ENCODE data around the gene KIAA1671. TPM values are rescaled to one million over a fixed set of nuclear protein-coding genes. Genes with fewer than 3 reads are reported as not detected.
A peak's percentile ranks its signal among the peaks of the same experiment; 100 is the strongest.

KIAA1671 gene
- total RNA-seq, 1 donor from 2014 or later: 28.5 TPM

GRCh38 chr22:24982301-24983056 is 30.0 kb downstream of the KIAA1671 start:
- H3K4me3 Mint-ChIP-seq (ENCODE audit: unreplicated experiment): no peak overlapping the region
- no peaks in the 10 kb centered on the region for H3K9me3 Mint-ChIP-seq (ENCODE audit: low read depth)
- peaks cover 1% of the 10 kb centered on the region for H3K36me3 Mint-ChIP-seq (ENCODE audit: low read depth)
- H3K27me3 Mint-ChIP-seq (ENCODE audit: low read depth): no peaks in the 10 kb centered on the region
- peaks cover 46% of the 10 kb centered on the region for H3K4me1 Mint-ChIP-seq (ENCODE audit: low read depth)
- H3K27ac Mint-ChIP-seq (ENCODE audit: unreplicated experiment): no peak overlapping the region
- no peak for TF ChIP-seq CTCF (IDR thresholded peaks at IDR 0.05)
- no peak for DNase-seq (ENCODE audit: low spot score)

GRCh38 chr22:24983151-24983550 is 30.6 kb downstream of the KIAA1671 start:
- DNase-seq (ENCODE audit: low spot score): no peak
- peaks cover 44% of the 10 kb centered on the region for H3K4me1 Mint-ChIP-seq (ENCODE audit: low read depth)
- no peak for TF ChIP-seq CTCF (IDR thresholded peaks at IDR 0.05)
- no peak overlapping the region for H3K4me3 Mint-ChIP-seq (ENCODE audit: unreplicated experiment)
- no peaks in the 10 kb centered on the region for H3K27me3 Mint-ChIP-seq (ENCODE audit: low read depth)
- no peaks in the 10 kb centered on the region for H3K9me3 Mint-ChIP-seq (ENCODE audit: low read depth)
- H3K36me3 Mint-ChIP-seq (ENCODE audit: low read depth): peaks cover 1% of the 10 kb centered on the region
- no peak overlapping the region for H3K27ac Mint-ChIP-seq (ENCODE audit: unreplicated experiment)

- TF ChIP-seq CTCF (IDR thresholded peaks at IDR 0.05): no peak
- Mint-ChIP-seq H3K4me3 (ENCODE audit: unreplicated experiment) (no peak overlapping the region), H3K27me3 (ENCODE audit: low read depth) (no peaks in the 10 kb centered on the region), H3K9me3 (ENCODE audit: low read depth) (no peaks in the 10 kb centered on the region), H3K4me1 (ENCODE audit: low read depth) (peaks cover 46% of the 10 kb centered on the region), H3K36me3 (ENCODE audit: low read depth) (peaks cover 1% of the 10 kb centered on the region), H3K27ac (ENCODE audit: unreplicated experiment) (no peak overlapping the region)
- no peak for DNase-seq (ENCODE audit: low spot score)
These were observed 31.6 kb downstream of the KIAA1671 start for GRCh38 chr22:24984122-24984521.

- no peak for DNase-seq (ENCODE audit: low spot score)
- H3K27ac Mint-ChIP-seq (ENCODE audit: unreplicated experiment): peak overlapping the region; percentile 99
- no peak for TF ChIP-seq CTCF (IDR thresholded peaks at IDR 0.05)
- no peaks in the 10 kb centered on the region for H3K27me3 Mint-ChIP-seq (ENCODE audit: low read depth)
- H3K36me3 Mint-ChIP-seq (ENCODE audit: low read depth): peaks cover 1% of the 10 kb centered on the region
- H3K4me1 Mint-ChIP-seq (ENCODE audit: low read depth): peaks cover 55% of the 10 kb centered on the region
- H3K9me3 Mint-ChIP-seq (ENCODE audit: low read depth): no peaks in the 10 kb centered on the region
- H3K4me3 Mint-ChIP-seq (ENCODE audit: unreplicated experiment): peak overlapping the region; percentile 62
These were observed 33.3 kb downstream of the KIAA1671 start for GRCh38 chr22:24985826-24986214.

DNA sequence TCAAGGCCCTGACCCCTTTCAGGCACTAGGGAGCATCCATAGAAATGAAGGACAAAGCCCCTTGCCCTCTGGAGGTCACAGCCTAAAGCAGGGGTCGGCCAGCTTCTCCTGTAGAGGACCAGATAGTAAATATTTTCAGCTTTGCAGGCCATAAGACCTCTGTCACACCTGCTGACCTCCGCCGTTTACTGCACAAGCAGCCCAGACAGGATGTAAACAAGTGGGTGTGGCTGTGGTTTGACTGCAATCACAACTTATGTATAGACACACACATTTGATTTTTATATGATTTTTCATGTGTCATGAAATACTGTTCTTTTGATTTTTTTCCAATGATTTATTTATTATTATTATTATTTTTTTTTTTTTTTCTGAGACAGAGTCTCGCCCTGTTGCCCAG is 34.3 kb downstream of the KIAA1671 start:
- Mint-ChIP-seq H3K27me3 (ENCODE audit: low read depth) (no peaks in the 10 kb centered on the region), H3K9me3 (ENCODE audit: low read depth) (no peaks in the 10 kb centered on the region), H3K4me1 (ENCODE audit: low read depth) (peaks cover 60% of the 10 kb centered on the region), H3K36me3 (ENCODE audit: low read depth) (peaks cover 1% of the 10 kb centered on the region), H3K27ac (ENCODE audit: unreplicated experiment) (peak overlapping the region; percentile 8), H3K4me3 (ENCODE audit: unreplicated experiment) (no peak overlapping the region)
- no peak for TF ChIP-seq CTCF (IDR thresholded peaks at IDR 0.05)
- no peak for DNase-seq (ENCODE audit: low spot score)
